RWPE2 (cell line): Measurements from ENCODE around the gene BSDC1.

Experiments
- ATAC-seq: fragments of 200-7000 bp; cut with Tn5 transposase; 3 replicates; pipeline ENCODE4 v1.9.1; 2021; ENCODE audit warnings: low read depth
- DNase-seq: peaks from one replicate; pipeline ENCODE4 v3.0.0-alpha.2; 2020; ENCODE audit warnings: low spot score
- H3K27ac ChIP-seq: fragments of 450-650 bp; 2 replicates; pipeline ENCODE4 v1.5.1; 2017; ENCODE audit warnings: mild to moderate bottlenecking; ENCODE audit not compliant: poor library complexity, severe bottlenecking
- H3K27me3 ChIP-seq: fragments of 250-450 bp; sonication (Bioruptor Pico); 2 replicates; pipeline ENCODE4 v1.5.1; 2021; ENCODE audit warnings: mild to moderate bottlenecking, moderate library complexity; ENCODE audit not compliant: insufficient read depth, poor library complexity, severe bottlenecking
- H3K36me3 ChIP-seq: fragments of 250-450 bp; sonication (Bioruptor Pico); 2 replicates; pipeline ENCODE4 v1.5.1; 2020; ENCODE audit warnings: low read depth, mild to moderate bottlenecking, moderate library complexity
- H3K4me1 ChIP-seq: fragments of 250-450 bp; sonication (Bioruptor Pico); 2 replicates; pipeline ENCODE4 v1.5.1; 2021; ENCODE audit warnings: mild to moderate bottlenecking, moderate library complexity; ENCODE audit not compliant: insufficient read depth, poor library complexity, severe bottlenecking
- H3K4me3 ChIP-seq: fragments of 250-450 bp; sonication (Bioruptor Pico); 2 replicates; pipeline ENCODE4 v1.5.1; 2021; ENCODE audit warnings: mild to moderate bottlenecking, moderate library complexity; ENCODE audit not compliant: severe bottlenecking
- H3K9me3 ChIP-seq: fragments of 250-450 bp; sonication (Bioruptor Pico); 2 replicates; pipeline ENCODE4 v1.5.1; 2021; ENCODE audit warnings: mild to moderate bottlenecking, moderate library complexity; ENCODE audit not compliant: severe bottlenecking
- CTCF ChIP-seq: fragments of 450-650 bp; IDR thresholded peaks from one replicate; pipeline ENCODE4 v1.5.1; 2017; ENCODE audit warnings: mild to moderate bottlenecking, moderate library complexity; ENCODE audit not compliant: poor library complexity, severe bottlenecking

Gene BSDC1

GRCh38 chr1:32373996-32374592, 20.1 kb downstream of the BSDC1 start:
- DNase-seq (no peak), ATAC-seq (no peak)
- H3K9me3 ChIP-seq, result no peaks in the 10 kb centered on the region
- H3K27ac ChIP-seq, result no peak overlapping the region
- H3K4me1 ChIP-seq, result no peaks in the 10 kb centered on the region
- peaks cover 39% of the 10 kb centered on the region for H3K36me3 ChIP-seq
- no peak overlapping the region for H3K4me3 ChIP-seq
- no peak for TF ChIP-seq CTCF
- no peaks in the 10 kb centered on the region for H3K27me3 ChIP-seq

GRCh38 chr1:32372149-32372756, 22.0 kb downstream of the BSDC1 start:
- ATAC-seq, result no peak
- TF ChIP-seq CTCF, result no peak
- H3K4me1 ChIP-seq, result no peaks in the 10 kb centered on the region
- H3K36me3 ChIP-seq, result peaks cover 46% of the 10 kb centered on the region
- H3K27me3 ChIP-seq, result no peaks in the 10 kb centered on the region
- no peak overlapping the region for H3K27ac ChIP-seq
- no peak overlapping the region for H3K4me3 ChIP-seq
- no peaks in the 10 kb centered on the region for H3K9me3 ChIP-seq
- DNase-seq, result no peak

- Histone ChIP-seq H3K27me3 (no peaks in the 10 kb centered on the region), H3K27ac (no peak overlapping the region), H3K4me1 (no peaks in the 10 kb centered on the region), H3K36me3 (peaks cover 25% of the 10 kb centered on the region), H3K9me3 (no peaks in the 10 kb centered on the region), H3K4me3 (no peak overlapping the region)
- no peak for DNase-seq
- ATAC-seq, result no peak
- TF ChIP-seq CTCF, result no peak
These were observed 26.2 kb downstream of the BSDC1 start for GRCh38 chr1:32367912-32368635.

- Histone ChIP-seq H3K9me3 (no peaks in the 10 kb centered on the region), H3K27ac (no peak overlapping the region), H3K36me3 (peaks cover 14% of the 10 kb centered on the region; the same call in 1 of the 2 replicates), H3K4me3 (no peak overlapping the region), H3K27me3 (no peaks in the 10 kb centered on the region), H3K4me1 (no peaks in the 10 kb centered on the region)
- no peak for DNase-seq
- no peak for ATAC-seq
- TF ChIP-seq CTCF, result no peak
These were observed 28.8 kb downstream of the BSDC1 start for GRCh38 chr1:32365445-32365844.
